SK-N-SH (cell line): ENCODE results near the gene LSM7. TPM values are rescaled to one million over a fixed set of nuclear protein-coding genes. Genes with fewer than 3 reads are reported as not detected.

Experiments
- polyA plus RNA-seq, 3 experiments: library from polyadenylated mRNA; depleted of rRNA; stranded (reverse); fragments of >200 nt; gene quantifications; 2 replicates each; pipeline ENCODE4 v1.2.3, GENCODE V29; 2012

LSM7 gene
- polyA plus RNA-seq, 1 of the 3 experiments (the other 2 are of a cell fraction): 1,193 TPM

Other genes starting within 250 kb of the LSM7 start
- gene MOB3A, start 232.3 kb downstream of the LSM7 start, polyA plus RNA-seq (2012; rRNA removed): 21.4 and 24.1 TPM in 2 replicates
- gene IZUMO4, start 231.7 kb downstream of the LSM7 start, polyA plus RNA-seq (2012; rRNA removed): 4.6 and 10.3 TPM in 2 replicates
- gene AP3D1, start 177.0 kb downstream of the LSM7 start, polyA plus RNA-seq (2012; rRNA removed): 79.7 and 127 TPM in 2 replicates
- gene DOT1L, start 164.7 kb downstream of the LSM7 start, polyA plus RNA-seq (2012; rRNA removed): 3.6 and 5.0 TPM in 2 replicates
- gene PLEKHJ1, start 92.3 kb downstream of the LSM7 start, polyA plus RNA-seq (2012; rRNA removed): 128 and 151 TPM in 2 replicates
- 35.0 and 55.8 TPM in 2 replicates for gene SF3A2, start 91.8 kb downstream of the LSM7 start, polyA plus RNA-seq (2012; rRNA removed)
- gene AMH, start 79.3 kb downstream of the LSM7 start, polyA plus RNA-seq (2012; rRNA removed): 16.0 and 18.1 TPM in 2 replicates
- 0.76 and 0.88 TPM in 2 replicates for gene JSRP1, start 72.2 kb downstream of the LSM7 start, polyA plus RNA-seq (2012; rRNA removed)
- gene PEAK3, start 46.4 kb downstream of the LSM7 start, polyA plus RNA-seq (2012; rRNA removed): not detected in 2 replicates
- gene LINGO3, start 20.4 kb downstream of the LSM7 start, polyA plus RNA-seq (2012; rRNA removed): not detected in 2 replicates
- gene SPPL2B, start 98 bp upstream of the LSM7 start, polyA plus RNA-seq (2012; rRNA removed): 48.5 and 58.1 TPM in 2 replicates
- not detected in 2 replicates for gene TMPRSS9, start 31.7 kb upstream of the LSM7 start, polyA plus RNA-seq (2012; rRNA removed)
- 76.0 and 76.9 TPM in 2 replicates for gene TIMM13, start 99.0 kb upstream of the LSM7 start, polyA plus RNA-seq (2012; rRNA removed)
- 106 and 116 TPM in 2 replicates for gene LMNB2, start 128.4 kb upstream of the LSM7 start, polyA plus RNA-seq (2012; rRNA removed)
- gene GADD45B, start 147.5 kb upstream of the LSM7 start, polyA plus RNA-seq (2012; rRNA removed): 54.0 and 67.6 TPM in 2 replicates